GM19099 (cell line): ENCODE measurements around the gene CASP3.

ENCODE experiments used
- POLR2A ChIP-seq: IDR thresholded peaks from 3 replicates; pipeline ENCODE4 v1.6.1; 2011; ENCODE audit warnings: low read depth; ENCODE audit not compliant: insufficient read length; ENCODE audit errors: extremely low read depth

The CASP3 gene

GRCh38 chr4:184617600-184618196, 31.5 kb downstream of the CASP3 start:
- TF ChIP-seq POLR2A = no peak

- TF ChIP-seq POLR2A = peak; percentile 24
Observed at GRCh38 chr4:184616633-184617551, 32.4 kb downstream of the CASP3 start.

- TF ChIP-seq POLR2A = no peak
Observed at GRCh38 chr4:184614509-184614908, 34.7 kb downstream of the CASP3 start.

GRCh38 chr4:184613405-184613804, 35.8 kb downstream of the CASP3 start:
- TF ChIP-seq POLR2A = no peak

GRCh38 chr4:184612074-184612473, 37.2 kb downstream of the CASP3 start:
- no peak for TF ChIP-seq POLR2A

GRCh38 chr4:184599492-184600135, 49.6 kb downstream of the CASP3 start:
- TF ChIP-seq POLR2A = no peak

GRCh38 chr4:184598753-184599491, 50.3 kb downstream of the CASP3 start:
- TF ChIP-seq POLR2A = no peak

- TF ChIP-seq POLR2A = no peak
Observed at GRCh38 chr4:184596617-184597185, 52.5 kb downstream of the CASP3 start.

- TF ChIP-seq POLR2A = no peak
Observed at GRCh38 chr4:184596044-184596616, 53.1 kb downstream of the CASP3 start.

- TF ChIP-seq POLR2A = no peak
Observed at GRCh38 chr4:184595430-184595829, 53.8 kb downstream of the CASP3 start.

GRCh38 chr4:184593461-184593860, 55.8 kb downstream of the CASP3 start:
- no peak for TF ChIP-seq POLR2A

- no peak for TF ChIP-seq POLR2A
Observed at GRCh38 chr4:184591070-184591677, 58.1 kb downstream of the CASP3 start.

- no peak for TF ChIP-seq POLR2A
Observed at GRCh38 chr4:184590196-184590595, 59.1 kb downstream of the CASP3 start.

GRCh38 chr4:184588893-184589292, 60.4 kb downstream of the CASP3 start:
- TF ChIP-seq POLR2A = no peak
